Neutrophil (primary cell): ENCODE measurements around the gene ASCC2.
A peak's percentile ranks its signal among the peaks of the same experiment; 100 is the strongest.

Source experiments
- H3K27ac ChIP-seq: fragments of 200-600 bp; sonication (generic); 2 replicates; pipeline ENCODE4 v1.5.1; 2016; ENCODE audit warnings: mild to moderate bottlenecking, moderate library complexity
- H3K27me3 ChIP-seq: fragments of 200-600 bp; sonication (generic); 2 replicates; pipeline ENCODE4 v1.6.0; 2016; ENCODE audit warnings: mild to moderate bottlenecking
- H3K36me3 ChIP-seq: fragments of 200-600 bp; sonication (generic); 2 replicates; pipeline ENCODE4 v1.5.1; 2017
- H3K4me1 ChIP-seq, 2 experiments: fragments of 200-600 bp in 1 of 2; sonication (generic) in 1 of 2; 1 replicate in 1 of 2; 2 replicates in 1 of 2; pipeline versions ENCODE4 v1.5.1 to v1.6.1; 2013 to 2016; ENCODE audit warnings: low read depth in 1 of 2, low read length in 1 of 2, mild to moderate bottlenecking in 1 of 2, moderate library complexity in 1 of 2; ENCODE audit not compliant: control insufficient read depth in 1 of 2, insufficient read depth in 1 of 2
- H3K4me3 ChIP-seq, 2 experiments: fragments of 200-600 bp in 1 of 2; sonication (generic) in 1 of 2; 1 replicate in 1 of 2; 2 replicates in 1 of 2; pipeline ENCODE4 v1.5.1; 2013 to 2016; ENCODE audit warnings: low read depth in 1 of 2, low read length in 1 of 2, mild to moderate bottlenecking in 1 of 2, moderate library complexity in 1 of 2
- H3K9me3 ChIP-seq: fragments of 200-600 bp; sonication (generic); 2 replicates; pipeline ENCODE4 v1.5.1; 2016
- CTCF ChIP-seq: fragments of 200-600 bp; sonication (generic); IDR thresholded peaks from 2 replicates; pipeline ENCODE4 v1.5.1; 2016; ENCODE audit warnings: antibody characterized with exemption

The ASCC2 gene

GRCh38 chr22:29753808-29754657 lies 84.0 kb downstream of the ASCC2 start:
- Histone ChIP-seq H3K9me3 (no peaks in the 10 kb centered on the region), H3K27me3 (no peaks in the 10 kb centered on the region), H3K27ac (peak overlapping the region; percentile 1), H3K4me3 (no peak overlapping the region), H3K4me1 (peaks cover 41 to 44% of the 10 kb centered on the region in 2 experiments), H3K36me3 (peaks cover 6% of the 10 kb centered on the region)
- no peak for TF ChIP-seq CTCF

- Histone ChIP-seq H3K27ac (peak overlapping the region; percentile 82), H3K9me3 (no peaks in the 10 kb centered on the region), H3K4me3 (peak overlapping the region; percentile 24 to 40), H3K36me3 (peaks cover 24% of the 10 kb centered on the region), H3K4me1 (peaks cover 50 to 56% of the 10 kb centered on the region in 2 experiments), H3K27me3 (no peaks in the 10 kb centered on the region)
- TF ChIP-seq CTCF = no peak
Measured at GRCh38 chr22:29751669-29752068, 86.4 kb downstream of the ASCC2 start.

- H3K27ac ChIP-seq = peak overlapping the region; percentile 82
- no peaks in the 10 kb centered on the region for H3K27me3 ChIP-seq
- peaks cover 50 to 56% of the 10 kb centered on the region in 2 experiments for H3K4me1 ChIP-seq
- peak overlapping the region; percentile 24 to 40 for H3K4me3 ChIP-seq
- H3K9me3 ChIP-seq = no peaks in the 10 kb centered on the region
- peaks cover 32% of the 10 kb centered on the region for H3K36me3 ChIP-seq
- TF ChIP-seq CTCF = no peak
Measured at GRCh38 chr22:29750559-29751538, 87.2 kb downstream of the ASCC2 start.

GRCh38 chr22:29750029-29750428 lies 88.0 kb downstream of the ASCC2 start:
- Histone ChIP-seq H3K4me3 (peak overlapping the region in 1 of 2 experiments; percentile 40), H3K36me3 (peaks cover 41% of the 10 kb centered on the region)
- TF ChIP-seq CTCF = no peak

GRCh38 chr22:29748248-29748893 lies 89.7 kb downstream of the ASCC2 start:
- no peak for TF ChIP-seq CTCF
- no peaks in the 10 kb centered on the region for H3K27me3 ChIP-seq

More at GRCh38 chr22:29750029-29750428, 88.0 kb downstream of the ASCC2 start:
- H3K4me1 ChIP-seq = peaks cover 50 to 56% of the 10 kb centered on the region in 2 experiments
- H3K27me3 ChIP-seq = no peaks in the 10 kb centered on the region
- no peaks in the 10 kb centered on the region for H3K9me3 ChIP-seq
- H3K27ac ChIP-seq = peak overlapping the region; percentile 82

More at GRCh38 chr22:29748248-29748893, 89.7 kb downstream of the ASCC2 start:
- Histone ChIP-seq H3K4me1 (peaks cover 50 to 52% of the 10 kb centered on the region in 2 experiments), H3K9me3 (no peaks in the 10 kb centered on the region), H3K36me3 (peaks cover 43% of the 10 kb centered on the region), H3K27ac (peak overlapping the region; percentile 82), H3K4me3 (no peak overlapping the region)
